GM19324 (cell line): ENCODE data around the gene POU2AF2.
"Not testable (repeated sequence)": the region's sequence is repeated elsewhere in the genome, so short reads cannot be mapped to it uniquely, and the experiment has no call there.

Experiments used
- ATAC-seq: cut with Tn5 transposase; IDR thresholded peaks from one replicate; pipeline ENCODE4 v1.9.1; 2021; ENCODE audit warnings: mild to moderate bottlenecking, moderate library complexity; ENCODE audit not compliant: unreplicated experiment, low FRiP score

POU2AF2 gene

GRCh38 chr11:111245425-111245824 is at the start of gene POU2AF2:
Gene POU2AF2 (plus strand): TSS chr11:111245725. CDS start chr11:111245854, 129 bp downstream.
- no peak for ATAC-seq

DNA sequence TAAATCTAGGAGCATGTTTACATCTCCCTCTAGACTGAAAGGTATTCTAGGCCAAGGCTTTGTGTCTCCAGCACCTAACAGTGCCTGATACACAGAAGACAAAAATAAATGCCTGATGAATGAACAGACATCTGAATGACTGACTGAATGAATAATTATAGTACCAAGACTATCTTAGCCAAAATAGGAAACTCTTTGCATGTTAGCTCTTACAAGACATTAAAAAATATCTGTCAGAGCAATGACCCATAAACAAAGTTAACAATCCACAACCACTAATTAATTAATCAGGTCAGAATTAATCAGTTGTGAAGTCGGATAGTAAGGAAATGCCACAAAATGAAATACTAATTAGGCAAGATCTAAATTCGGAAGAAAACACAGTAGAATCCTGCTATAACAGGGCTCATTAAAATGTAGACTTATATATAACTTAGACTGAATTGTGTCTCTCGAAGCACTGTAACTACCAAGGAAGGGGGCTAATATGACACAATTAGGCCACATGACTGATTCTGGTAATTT is 45.5 kb upstream of the POU2AF2 start:
- ATAC-seq: no peak

- no peak for ATAC-seq
Measured at GRCh38 chr11:111204211-111204610, 41.3 kb upstream of the POU2AF2 start.

- no peak for ATAC-seq
Measured at GRCh38 chr11:111205632-111206385, 39.7 kb upstream of the POU2AF2 start.

- ATAC-seq: no peak
Measured at GRCh38 chr11:111206472-111206871, 39.1 kb upstream of the POU2AF2 start.

DNA sequence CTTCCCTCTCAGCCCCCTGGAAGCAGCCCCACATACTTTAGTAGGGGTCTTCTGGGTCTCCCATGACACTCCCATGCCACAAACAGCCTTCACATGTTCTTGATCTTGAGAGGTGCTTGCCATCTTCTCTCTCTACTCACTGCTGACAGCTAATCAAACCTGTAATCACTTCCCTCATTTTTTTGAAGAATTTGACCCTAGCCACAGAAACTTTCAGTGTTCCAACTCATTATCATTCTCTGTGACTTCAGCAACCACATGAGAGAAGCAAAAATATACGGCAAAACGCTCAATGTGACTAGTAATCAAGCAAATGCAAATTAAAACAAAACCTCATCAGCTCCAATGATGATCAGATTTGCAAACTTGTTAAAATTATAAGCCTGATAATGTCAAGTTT is 38.3 kb upstream of the POU2AF2 start:
- no peak for ATAC-seq

DNA sequence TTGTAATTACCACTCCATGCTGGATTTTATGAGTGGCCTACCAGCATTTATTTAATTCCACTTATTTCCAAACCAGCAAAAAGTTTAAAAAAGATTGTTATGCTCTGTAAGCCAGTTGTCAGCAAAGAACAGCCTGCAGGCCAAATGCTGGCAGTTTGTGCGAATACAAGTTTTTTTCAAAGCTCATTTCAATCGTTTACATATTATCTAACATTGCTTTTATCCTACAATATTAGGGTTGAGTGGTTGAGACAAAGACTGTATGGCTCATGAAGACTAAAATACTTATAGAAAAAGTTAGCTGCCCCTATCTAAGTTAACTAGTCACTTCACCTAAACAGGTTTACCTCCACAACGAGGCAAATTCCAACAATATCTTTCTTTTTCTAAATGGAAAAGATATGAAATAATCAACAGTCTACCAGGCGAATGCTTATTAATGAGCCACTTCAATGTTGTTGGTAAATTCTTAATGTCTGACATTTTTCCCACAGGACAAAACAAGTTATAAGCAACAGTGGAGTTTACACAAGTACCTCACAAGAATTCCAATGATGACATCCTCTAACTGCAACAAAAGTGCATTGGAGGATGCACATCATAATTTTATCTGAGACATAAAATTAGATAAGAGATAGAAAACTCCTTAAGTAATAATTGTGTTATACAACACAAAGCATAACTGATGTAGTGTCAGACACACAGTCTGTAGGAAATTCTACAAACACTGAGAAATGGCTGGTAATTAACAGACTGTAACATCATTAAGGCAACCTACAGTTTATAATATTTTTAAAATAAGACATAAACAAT is 35.8 kb upstream of the POU2AF2 start:
- ATAC-seq: no peak

- no peak for ATAC-seq
Measured at GRCh38 chr11:111213256-111213655, 32.3 kb upstream of the POU2AF2 start.

DNA sequence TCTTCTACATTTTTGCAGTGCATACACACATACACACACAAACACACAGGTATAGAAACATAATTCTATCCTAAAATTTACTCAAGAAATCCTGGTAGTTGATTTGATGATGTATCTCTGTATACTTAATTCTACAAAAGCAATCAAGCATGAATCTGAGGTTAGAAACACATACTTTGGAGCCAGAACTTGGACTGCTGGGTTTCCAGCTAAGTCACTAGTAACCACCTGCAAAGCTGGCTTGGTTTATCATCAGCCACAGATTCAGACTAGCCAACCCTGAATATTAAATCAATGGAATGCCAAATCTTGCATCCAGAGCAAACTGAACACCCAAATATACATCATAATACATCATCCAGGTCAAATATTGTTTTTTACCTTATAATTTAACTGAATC is 24.8 kb upstream of the POU2AF2 start:
- no peak for ATAC-seq

- ATAC-seq: no peak
Measured at GRCh38 chr11:111221208-111221607, 24.3 kb upstream of the POU2AF2 start.

GRCh38 chr11:111221936-111222335 is 23.6 kb upstream of the POU2AF2 start:
- ATAC-seq: not testable (repeated sequence)

DNA sequence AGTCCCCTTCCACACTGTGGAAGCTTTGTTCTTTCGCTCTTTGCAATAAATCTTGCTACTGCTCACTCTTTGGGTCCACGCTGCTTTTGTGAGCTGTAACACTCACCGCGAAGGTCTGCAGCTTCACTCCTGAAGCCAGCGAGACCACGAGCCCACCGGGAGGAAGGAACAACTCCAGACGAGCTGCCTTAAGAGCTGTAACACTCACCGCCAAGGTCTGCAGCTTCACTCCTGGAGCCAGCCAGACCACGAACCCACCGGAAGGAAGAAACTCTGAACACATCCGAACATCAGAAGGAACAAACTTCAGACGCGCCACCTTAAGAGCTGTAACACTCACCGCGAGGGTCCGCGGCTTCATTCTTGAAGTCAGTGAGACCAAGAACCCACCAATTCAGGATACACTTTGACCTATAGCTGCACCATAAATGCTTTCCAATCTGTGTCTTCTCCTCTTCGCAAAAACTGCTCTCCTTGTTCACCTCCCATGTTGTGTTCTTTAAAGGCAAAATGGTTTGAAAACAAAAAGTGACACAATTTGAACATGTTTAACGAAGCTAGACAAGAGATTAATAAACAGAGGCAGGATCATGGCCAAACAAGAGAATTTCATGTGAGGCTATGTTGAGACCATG is 22.6 kb upstream of the POU2AF2 start:
- not testable (repeated sequence) for ATAC-seq

DNA sequence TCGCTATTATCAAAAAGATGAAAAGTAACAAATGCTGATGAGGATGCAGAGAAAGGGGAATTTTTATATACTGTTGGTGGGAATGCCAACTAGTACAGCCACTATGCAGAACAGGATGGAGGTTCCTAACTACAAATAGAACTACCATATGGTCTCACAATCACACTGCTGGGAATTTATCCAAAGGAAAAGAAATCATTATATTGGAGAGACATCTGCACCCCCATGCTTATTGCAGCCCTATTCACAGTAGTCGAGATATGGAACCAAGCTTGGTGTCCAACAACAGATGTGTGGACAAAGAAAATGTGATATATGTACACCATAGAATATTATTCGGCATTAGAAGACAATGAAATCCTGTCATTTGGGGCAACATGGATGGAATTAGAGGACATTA is 19.6 kb upstream of the POU2AF2 start:
- ATAC-seq: no peak

DNA sequence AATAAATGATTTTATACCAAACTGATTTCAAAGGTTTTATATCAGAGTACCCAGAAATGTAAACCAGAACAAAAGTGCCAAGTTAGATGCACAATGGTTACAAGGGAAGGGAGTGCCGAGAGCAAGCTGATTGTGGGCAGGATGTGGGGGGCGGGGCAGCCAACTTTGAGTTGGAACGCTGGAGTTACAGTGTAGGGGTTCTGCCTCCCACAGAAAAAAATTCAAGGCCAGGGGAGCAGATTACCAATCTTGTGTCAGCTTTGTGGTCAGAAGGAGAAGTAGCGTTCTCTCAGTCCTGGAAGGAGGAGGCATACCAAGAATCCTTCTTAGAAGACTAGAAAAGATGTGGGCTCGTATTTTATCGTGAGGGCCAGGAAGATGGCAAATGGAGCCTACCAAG is 15.9 kb upstream of the POU2AF2 start:
- ATAC-seq: no peak

DNA sequence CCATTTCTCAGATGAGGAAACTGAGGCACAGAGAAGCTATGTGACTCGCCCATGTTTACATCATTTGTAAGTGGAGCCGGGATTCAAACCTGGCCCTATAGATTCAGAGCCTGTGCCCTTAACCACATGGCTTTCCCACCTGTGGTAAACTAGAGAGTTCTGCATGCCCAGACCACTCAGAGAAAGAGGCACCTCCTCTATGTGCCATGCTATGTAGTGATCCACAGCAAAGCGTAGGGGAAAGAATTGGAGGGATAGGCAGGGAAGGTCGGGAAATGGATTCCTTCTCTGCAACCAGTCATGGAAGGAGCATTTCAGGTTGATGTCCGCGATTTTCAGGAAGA is 15.4 kb upstream of the POU2AF2 start:
- ATAC-seq: peak; percentile 14

DNA sequence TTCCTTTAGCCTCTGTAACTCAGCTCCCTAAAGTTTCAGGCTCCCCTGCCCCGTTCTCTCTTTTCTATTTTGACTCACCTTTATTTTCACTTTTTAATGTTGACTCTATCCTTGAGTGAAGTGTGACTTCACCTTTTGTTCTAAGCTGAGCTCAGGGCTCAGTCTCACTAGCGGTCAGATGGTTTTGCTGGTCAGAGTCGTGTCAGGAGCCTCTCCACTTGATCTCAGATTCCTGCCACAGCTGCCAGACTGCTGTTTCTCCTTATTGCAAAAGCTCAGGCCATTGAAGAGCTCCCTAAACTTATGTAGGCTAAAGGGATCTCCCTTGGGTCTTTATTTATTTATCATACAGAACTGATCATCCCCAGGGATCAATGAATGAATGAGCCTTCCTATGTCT is 13.7 kb upstream of the POU2AF2 start:
- ATAC-seq: no peak

DNA sequence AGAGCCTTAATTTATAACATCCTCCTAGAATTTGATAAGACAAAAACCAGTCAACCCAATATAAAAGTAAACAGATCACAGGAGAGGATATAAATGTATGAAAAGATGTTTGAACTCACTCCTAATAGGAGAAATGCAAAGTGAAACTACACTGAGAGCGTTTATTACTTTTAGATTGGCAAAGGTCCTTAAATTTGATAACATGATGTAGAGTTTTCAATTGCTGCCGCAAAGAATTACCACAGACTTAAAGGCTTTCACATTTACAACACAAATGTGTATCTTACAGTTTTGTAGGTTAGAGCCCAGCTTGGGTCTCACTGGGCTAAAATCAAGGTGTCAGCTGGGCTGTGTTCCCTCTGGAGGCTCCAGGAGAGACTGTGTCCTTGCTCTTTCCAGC is 9.1 kb upstream of the POU2AF2 start:
- no peak for ATAC-seq

DNA sequence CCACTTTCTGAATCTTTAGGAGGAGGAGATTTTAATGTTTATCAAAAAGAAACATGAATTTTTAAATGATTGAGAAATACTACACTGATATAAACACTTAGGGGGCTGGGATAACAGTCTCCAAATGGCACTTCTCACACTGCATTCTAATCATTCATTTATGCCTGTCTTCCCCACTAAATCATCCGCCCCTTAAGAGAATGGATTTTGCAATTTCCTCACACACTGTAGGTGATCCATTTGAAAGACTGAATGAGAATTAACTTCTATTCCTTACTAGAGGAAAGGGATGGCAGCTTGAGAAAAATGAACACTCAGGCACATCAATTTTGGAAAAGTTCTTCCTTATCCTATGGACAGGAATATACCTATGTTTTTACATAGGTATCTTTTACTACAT is 7.6 kb upstream of the POU2AF2 start:
- ATAC-seq: no peak

GRCh38 chr11:111246956-111247355 is 1.4 kb downstream of the POU2AF2 start:
- ATAC-seq: no peak

- no peak for ATAC-seq
Measured at GRCh38 chr11:111250936-111251335, 5.4 kb downstream of the POU2AF2 start.

DNA sequence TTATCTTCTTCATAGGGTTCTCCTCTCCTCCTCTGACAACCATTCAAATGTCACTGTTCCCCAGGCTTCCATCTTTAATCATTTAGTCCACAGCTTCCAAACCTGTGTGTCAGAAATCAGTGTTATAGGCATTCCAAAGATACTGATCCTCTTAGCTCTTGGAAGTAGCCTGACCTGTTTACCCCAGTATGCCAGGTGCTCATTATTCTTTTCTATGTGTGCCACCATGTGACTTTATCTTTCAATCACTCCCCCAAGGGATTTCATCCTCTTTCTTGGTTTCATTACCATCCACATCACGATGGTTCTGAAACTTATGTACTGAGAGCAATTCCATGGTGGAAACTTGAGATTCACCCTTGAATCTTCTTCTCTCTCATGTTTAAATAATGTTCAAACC is 7.6 kb downstream of the POU2AF2 start:
- no peak for ATAC-seq
